DMS53 treated with DMSO at 0.1 percent for 48 hours (cell line): ENCODE results near the gene ECE1.

Experiments used
- DNase-seq: peaks from one replicate; lab custom pipeline; 2025; ENCODE audit not compliant: unreplicated experiment; lab: John Stamatoyannopoulos, UW

ECE1 gene

GRCh38 chr1:21255284-21255942 lies 34.9 kb downstream of the ECE1 start:
- DNase-seq = peak; percentile 87

GRCh38 chr1:21254335-21254951 lies 35.8 kb downstream of the ECE1 start:
- no peak for DNase-seq

GRCh38 chr1:21251773-21252471 lies 38.3 kb downstream of the ECE1 start:
- DNase-seq = peak; percentile 98

GRCh38 chr1:21249940-21250493 lies 40.2 kb downstream of the ECE1 start:
- no peak for DNase-seq

- peak; percentile 4 for DNase-seq
Observed at GRCh38 chr1:21247892-21248715, 42.2 kb downstream of the ECE1 start.

- DNase-seq = no peak
Observed at GRCh38 chr1:21246905-21247642, 43.2 kb downstream of the ECE1 start.

GRCh38 chr1:21245688-21246229 lies 44.5 kb downstream of the ECE1 start:
- DNase-seq = no peak

- DNase-seq = no peak
Observed at GRCh38 chr1:21244986-21245687, 45.1 kb downstream of the ECE1 start.

GRCh38 chr1:21244154-21244553 lies 46.1 kb downstream of the ECE1 start:
- DNase-seq = no peak

- no peak for DNase-seq
Observed at GRCh38 chr1:21242846-21243245, 47.4 kb downstream of the ECE1 start.

GRCh38 chr1:21241771-21242581 lies 48.3 kb downstream of the ECE1 start:
- no peak for DNase-seq

- DNase-seq = no peak
Observed at GRCh38 chr1:21240706-21241105, 49.6 kb downstream of the ECE1 start.

GRCh38 chr1:21239221-21239620 lies 51.0 kb downstream of the ECE1 start:
- no peak for DNase-seq

GRCh38 chr1:21238141-21238800 lies 52.0 kb downstream of the ECE1 start:
- no peak for DNase-seq

- no peak for DNase-seq
Observed at GRCh38 chr1:21237446-21238088, 52.7 kb downstream of the ECE1 start.

- DNase-seq = no peak
Observed at GRCh38 chr1:21236178-21236577, 54.1 kb downstream of the ECE1 start.

GRCh38 chr1:21234779-21235178 lies 55.5 kb downstream of the ECE1 start:
- no peak for DNase-seq

GRCh38 chr1:21233490-21233889 lies 56.8 kb downstream of the ECE1 start:
- DNase-seq = no peak
